Measurements from ENCODE around the gene TFF2. TPM values are rescaled to one million over a fixed set of nuclear protein-coding genes. Genes with fewer than 3 reads are reported as not detected.

TFF2 gene
- polyA plus RNA-seq, 3 donors, result not detected

GRCh38 chr21:42378418-42378817 is 27.6 kb upstream of the TFF2 start:
- no peak overlapping the region for H3K4me2 ChIP-seq (replicated peaks; ENCODE audit: extremely low read depth, low read length, poor library complexity, severe bottlenecking)
- TF ChIP-seq CTCF (IDR thresholded peaks at IDR 0.05), result no peak
- intact Hi-C loops (cut with micrococcal nuclease), result no loop called here
- Mint-ChIP-seq H3K27me3 (ENCODE audit: low read depth in 3 of 3) (peaks cover 3 to 7% (median 6%) of the 10 kb centered on the region in 3 donors), H3K9me3 (peaks cover 7 to 14% (median 12%) of the 10 kb centered on the region in 7 donors), H3K4me3 (no peak overlapping the region), H3K27ac (no peak overlapping the region), H3K4me1 (peaks cover 16% of the 10 kb centered on the region), H3K36me3 (no peaks in the 10 kb centered on the region)
- H2AFZ ChIP-seq (ENCODE audit: insufficient read depth, low read depth, low read length, poor library complexity, severe bottlenecking), result no peak overlapping the region
- H3K27ac ChIP-seq (ENCODE audit: low read depth in 1 of 2, low read length in 2 of 2), result no peak overlapping the region
- H3K4me1 ChIP-seq (ENCODE audit: control insufficient read depth in 1 of 2, insufficient read depth in 2 of 2, low read length in 2 of 2), result peaks cover 0 to 3% of the 10 kb centered on the region in 2 donors
- H3K79me2 ChIP-seq (ENCODE audit: insufficient read depth, low read length), result no peaks in the 10 kb centered on the region
- H3K9ac ChIP-seq (ENCODE audit: insufficient read depth, low read length, poor library complexity, severe bottlenecking), result no peak overlapping the region
- 100% methylated on average over 1 of the region's 8 CpGs for WGBS (ENCODE audit: insufficient coverage)
- no peak overlapping the region for H3K4me3 ChIP-seq (replicated peaks in 1 of 3; ENCODE audit: low read depth in 2 of 3, low read length in 3 of 3)
- H3K9me3 ChIP-seq (replicated peaks in 1 of 2; ENCODE audit: control insufficient read depth in 1 of 2, insufficient read depth in 1 of 2, low read length in 2 of 2), result peaks cover 9 to 20% of the 10 kb centered on the region in 2 donors
- no peaks in the 10 kb centered on the region for H4K20me1 ChIP-seq (ENCODE audit: insufficient read depth, low read length)
- H3K27me3 ChIP-seq (ENCODE audit: control insufficient read depth in 2 of 2, insufficient read depth in 2 of 2, low read length in 2 of 2), result no peaks in the 10 kb centered on the region
- no peak for DNase-seq
- no peaks in the 10 kb centered on the region for H3K36me3 ChIP-seq (replicated peaks in 1 of 2; ENCODE audit: control insufficient read depth in 1 of 2, insufficient read depth in 2 of 2, low read length in 2 of 2)

- intact Hi-C loops (cut with micrococcal nuclease), result no loop called here
- DNase-seq, result no peak
- peaks cover 3 to 7% (median 6%) of the 10 kb centered on the region in 3 donors for H3K27me3 Mint-ChIP-seq (ENCODE audit: low read depth in 3 of 3)
- Histone ChIP-seq H3K4me3 (replicated peaks in 1 of 3; ENCODE audit: low read depth in 2 of 3, low read length in 3 of 3) (no peak overlapping the region), H3K79me2 (ENCODE audit: insufficient read depth, low read length) (no peaks in the 10 kb centered on the region), H4K20me1 (ENCODE audit: insufficient read depth, low read length) (no peaks in the 10 kb centered on the region), H3K4me2 (replicated peaks; ENCODE audit: extremely low read depth, low read length, poor library complexity, severe bottlenecking) (no peak overlapping the region), H3K4me1 (ENCODE audit: control insufficient read depth in 1 of 2, insufficient read depth in 2 of 2, low read length in 2 of 2) (peaks cover 0 to 3% of the 10 kb centered on the region in 2 donors), H3K27ac (ENCODE audit: low read depth in 1 of 2, low read length in 2 of 2) (no peak overlapping the region), H2AFZ (ENCODE audit: insufficient read depth, low read depth, low read length, poor library complexity, severe bottlenecking) (no peak overlapping the region), H3K9me3 (replicated peaks in 1 of 2; ENCODE audit: control insufficient read depth in 1 of 2, insufficient read depth in 1 of 2, low read length in 2 of 2) (peaks cover 9 to 19% of the 10 kb centered on the region in 2 donors), H3K27me3 (ENCODE audit: control insufficient read depth in 2 of 2, insufficient read depth in 2 of 2, low read length in 2 of 2) (no peaks in the 10 kb centered on the region), H3K9ac (ENCODE audit: insufficient read depth, low read length, poor library complexity, severe bottlenecking) (no peak overlapping the region), H3K36me3 (replicated peaks in 1 of 2; ENCODE audit: control insufficient read depth in 1 of 2, insufficient read depth in 2 of 2, low read length in 2 of 2) (no peaks in the 10 kb centered on the region)
- TF ChIP-seq CTCF (IDR thresholded peaks at IDR 0.05), result no peak
- H3K4me1 Mint-ChIP-seq, result peaks cover 13% of the 10 kb centered on the region
- no peak overlapping the region for H3K27ac Mint-ChIP-seq
- 100% methylated on average over 1 of the region's 5 CpGs for WGBS (ENCODE audit: insufficient coverage)
- H3K9me3 Mint-ChIP-seq, result peaks cover 7 to 14% (median 12%) of the 10 kb centered on the region in 7 donors
- H3K4me3 Mint-ChIP-seq, result no peak overlapping the region
- no peaks in the 10 kb centered on the region for H3K36me3 Mint-ChIP-seq
Observed at GRCh38 chr21:42377951-42378340, 27.2 kb upstream of the TFF2 start.

All from CD14-positive monocyte (primary cell).